RWPE2 (cell line): ENCODE results near the gene KEL.

Source experiments
- ATAC-seq: fragments of 200-7000 bp; cut with Tn5 transposase; 3 replicates; pipeline ENCODE4 v1.9.1; 2021; ENCODE audit warnings: low read depth
- DNase-seq: peaks from one replicate; pipeline ENCODE4 v3.0.0-alpha.2; 2020; ENCODE audit warnings: low spot score
- H3K27ac ChIP-seq: fragments of 450-650 bp; 2 replicates; pipeline ENCODE4 v1.5.1; 2017; ENCODE audit warnings: mild to moderate bottlenecking; ENCODE audit not compliant: poor library complexity, severe bottlenecking
- H3K27me3 ChIP-seq: fragments of 250-450 bp; sonication (Bioruptor Pico); 2 replicates; pipeline ENCODE4 v1.5.1; 2021; ENCODE audit warnings: mild to moderate bottlenecking, moderate library complexity; ENCODE audit not compliant: insufficient read depth, poor library complexity, severe bottlenecking
- H3K36me3 ChIP-seq: fragments of 250-450 bp; sonication (Bioruptor Pico); 2 replicates; pipeline ENCODE4 v1.5.1; 2020; ENCODE audit warnings: low read depth, mild to moderate bottlenecking, moderate library complexity
- H3K4me1 ChIP-seq: fragments of 250-450 bp; sonication (Bioruptor Pico); 2 replicates; pipeline ENCODE4 v1.5.1; 2021; ENCODE audit warnings: mild to moderate bottlenecking, moderate library complexity; ENCODE audit not compliant: insufficient read depth, poor library complexity, severe bottlenecking
- H3K4me3 ChIP-seq: fragments of 250-450 bp; sonication (Bioruptor Pico); 2 replicates; pipeline ENCODE4 v1.5.1; 2021; ENCODE audit warnings: mild to moderate bottlenecking, moderate library complexity; ENCODE audit not compliant: severe bottlenecking
- H3K9me3 ChIP-seq: fragments of 250-450 bp; sonication (Bioruptor Pico); 2 replicates; pipeline ENCODE4 v1.5.1; 2021; ENCODE audit warnings: mild to moderate bottlenecking, moderate library complexity; ENCODE audit not compliant: severe bottlenecking
- TF ChIP-seq, protein P1 (sequence below): fragments of 450-650 bp; IDR thresholded peaks from one replicate; pipeline ENCODE4 v1.5.1; 2017; ENCODE audit warnings: mild to moderate bottlenecking, moderate library complexity; ENCODE audit not compliant: poor library complexity, severe bottlenecking

KEL gene

DNA sequence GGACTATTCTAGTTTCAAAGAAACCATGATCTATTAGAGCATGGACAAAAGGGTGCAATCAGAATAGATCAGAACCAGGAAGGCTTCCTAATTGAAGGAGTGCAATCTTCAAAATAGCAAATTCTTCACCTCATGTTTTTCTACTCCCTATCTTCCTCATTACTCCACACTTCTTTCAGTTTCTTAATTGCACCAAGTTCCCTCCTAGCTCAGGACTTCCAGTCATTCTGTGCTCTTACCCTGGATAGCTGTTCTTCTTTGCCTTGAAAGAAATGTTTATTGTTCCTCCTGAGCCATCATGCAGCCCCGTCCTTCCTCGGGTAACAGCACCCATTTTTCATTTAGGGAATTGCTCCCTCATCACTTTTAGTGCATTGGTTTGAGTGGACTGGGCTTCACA lies 51.7 kb downstream of the KEL start:
- DNase-seq (no peak), ATAC-seq (no peak)
- Histone ChIP-seq H3K4me3 (no peak overlapping the region), H3K27me3 (no peaks in the 10 kb centered on the region), H3K4me1 (no peaks in the 10 kb centered on the region), H3K27ac (no peak overlapping the region), H3K9me3 (peaks cover 5% of the 10 kb centered on the region), H3K36me3 (no peaks in the 10 kb centered on the region)
- TF ChIP-seq, protein P1, sequence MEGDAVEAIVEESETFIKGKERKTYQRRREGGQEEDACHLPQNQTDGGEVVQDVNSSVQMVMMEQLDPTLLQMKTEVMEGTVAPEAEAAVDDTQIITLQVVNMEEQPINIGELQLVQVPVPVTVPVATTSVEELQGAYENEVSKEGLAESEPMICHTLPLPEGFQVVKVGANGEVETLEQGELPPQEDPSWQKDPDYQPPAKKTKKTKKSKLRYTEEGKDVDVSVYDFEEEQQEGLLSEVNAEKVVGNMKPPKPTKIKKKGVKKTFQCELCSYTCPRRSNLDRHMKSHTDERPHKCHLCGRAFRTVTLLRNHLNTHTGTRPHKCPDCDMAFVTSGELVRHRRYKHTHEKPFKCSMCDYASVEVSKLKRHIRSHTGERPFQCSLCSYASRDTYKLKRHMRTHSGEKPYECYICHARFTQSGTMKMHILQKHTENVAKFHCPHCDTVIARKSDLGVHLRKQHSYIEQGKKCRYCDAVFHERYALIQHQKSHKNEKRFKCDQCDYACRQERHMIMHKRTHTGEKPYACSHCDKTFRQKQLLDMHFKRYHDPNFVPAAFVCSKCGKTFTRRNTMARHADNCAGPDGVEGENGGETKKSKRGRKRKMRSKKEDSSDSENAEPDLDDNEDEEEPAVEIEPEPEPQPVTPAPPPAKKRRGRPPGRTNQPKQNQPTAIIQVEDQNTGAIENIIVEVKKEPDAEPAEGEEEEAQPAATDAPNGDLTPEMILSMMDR, result no peak

DNA sequence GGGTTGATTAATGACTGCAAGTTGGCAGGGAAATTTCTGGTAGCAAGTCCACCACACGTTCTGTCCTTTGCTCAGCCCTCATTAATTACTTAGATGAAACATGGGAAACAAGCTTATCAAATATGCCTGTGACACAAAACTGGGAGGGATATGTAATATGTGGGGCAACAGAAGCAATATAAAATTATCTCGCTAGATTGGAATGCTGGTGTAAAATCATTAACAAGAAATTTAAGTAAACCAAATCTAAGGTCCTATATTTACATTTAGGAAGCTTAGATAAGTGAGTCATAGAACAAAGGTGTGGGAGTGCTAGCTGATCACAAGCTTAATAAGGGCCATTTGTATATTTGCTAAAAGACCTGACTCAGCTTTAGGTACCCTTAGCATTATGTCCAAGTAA lies 52.1 kb downstream of the KEL start:
- Histone ChIP-seq H3K36me3 (no peaks in the 10 kb centered on the region), H3K4me3 (no peak overlapping the region), H3K4me1 (no peaks in the 10 kb centered on the region), H3K27ac (no peak overlapping the region), H3K9me3 (peaks cover 5% of the 10 kb centered on the region), H3K27me3 (no peaks in the 10 kb centered on the region)
- no peak for DNase-seq
- TF ChIP-seq, protein P1, result peak; percentile 2
- ATAC-seq, result 0 out of 3 replicates have a peak, but pooled peaks have one; percentile 27

DNA sequence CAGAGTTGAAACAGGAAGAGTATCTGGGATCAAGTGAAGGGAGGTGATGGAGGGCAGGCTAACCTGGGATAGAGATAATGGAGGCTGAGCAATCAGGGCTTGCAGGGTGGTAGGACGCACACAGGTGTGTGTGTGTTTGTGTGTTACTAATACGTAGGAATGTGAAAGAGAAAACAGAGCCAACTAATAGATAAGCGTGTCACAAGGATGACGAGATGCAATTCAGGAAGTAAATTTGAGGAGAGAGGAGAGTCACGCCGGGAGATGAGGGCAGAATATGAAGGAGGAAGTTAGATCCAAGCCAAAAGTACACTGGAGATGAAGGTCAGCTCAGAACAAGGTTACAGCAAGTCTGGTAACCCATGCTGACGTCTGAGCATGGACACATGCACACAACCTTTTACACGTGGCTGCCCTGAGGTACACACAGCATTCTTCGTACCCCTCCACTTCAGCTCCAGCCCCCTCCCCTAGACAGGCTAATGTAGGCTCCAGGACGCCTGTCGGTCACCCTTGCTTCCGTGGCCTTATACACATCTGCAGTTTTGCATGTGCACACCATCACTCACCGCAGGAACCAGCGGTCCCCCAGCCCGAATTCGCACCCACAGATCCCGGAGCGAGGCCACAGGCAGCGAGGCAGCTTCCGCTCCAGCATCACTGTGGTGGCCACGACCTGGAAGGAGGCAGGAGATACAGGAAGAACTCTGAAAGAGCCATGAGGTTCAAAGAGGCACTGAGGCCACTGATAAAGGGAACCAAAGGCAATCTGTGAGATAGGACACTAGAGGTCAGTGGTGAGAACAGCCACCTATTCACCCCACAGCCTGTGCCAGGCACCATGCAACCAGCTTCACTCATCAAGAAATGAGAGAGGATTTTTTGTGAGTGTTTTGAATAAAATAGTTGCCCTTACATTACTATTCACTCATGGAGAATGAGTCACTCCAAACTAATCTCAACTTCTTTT lies 53.0 kb downstream of the KEL start:
- H3K9me3 ChIP-seq, result peaks cover 5% of the 10 kb centered on the region
- H3K27me3 ChIP-seq, result no peaks in the 10 kb centered on the region
- TF ChIP-seq, protein P1, result peak; percentile 38
- H3K4me1 ChIP-seq, result no peaks in the 10 kb centered on the region
- H3K4me3 ChIP-seq, result no peak overlapping the region
- H3K27ac ChIP-seq, result no peak overlapping the region
- ATAC-seq (peak; percentile 67), DNase-seq (no peak)
- no peaks in the 10 kb centered on the region for H3K36me3 ChIP-seq

DNA sequence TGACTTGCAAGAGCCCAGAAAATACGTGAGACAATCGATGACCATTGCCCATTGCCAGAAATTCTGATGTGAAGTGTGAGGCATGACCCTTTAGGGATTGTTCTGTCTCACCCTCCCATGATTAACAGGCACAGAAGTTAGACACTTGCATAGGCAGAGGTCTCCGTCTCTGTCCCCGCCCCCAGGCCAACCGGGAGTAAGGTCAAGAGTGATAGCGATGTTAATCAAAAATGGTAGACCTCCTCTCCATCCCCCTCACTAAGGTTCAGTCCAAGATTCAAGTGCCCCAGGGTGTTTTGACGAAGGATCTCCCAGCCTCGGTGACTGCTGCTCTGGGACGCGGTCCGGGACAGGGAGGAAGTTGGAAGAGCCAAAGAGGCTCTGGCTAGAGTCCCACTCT lies 53.9 kb downstream of the KEL start:
- no peaks in the 10 kb centered on the region for H3K36me3 ChIP-seq
- H3K4me3 ChIP-seq, result no peak overlapping the region
- DNase-seq, result no peak
- no peaks in the 10 kb centered on the region for H3K27me3 ChIP-seq
- H3K27ac ChIP-seq, result no peak overlapping the region
- no peaks in the 10 kb centered on the region for H3K4me1 ChIP-seq
- ATAC-seq, result no peak
- TF ChIP-seq, protein P1, result no peak
- H3K9me3 ChIP-seq, result peaks cover 5% of the 10 kb centered on the region

DNA sequence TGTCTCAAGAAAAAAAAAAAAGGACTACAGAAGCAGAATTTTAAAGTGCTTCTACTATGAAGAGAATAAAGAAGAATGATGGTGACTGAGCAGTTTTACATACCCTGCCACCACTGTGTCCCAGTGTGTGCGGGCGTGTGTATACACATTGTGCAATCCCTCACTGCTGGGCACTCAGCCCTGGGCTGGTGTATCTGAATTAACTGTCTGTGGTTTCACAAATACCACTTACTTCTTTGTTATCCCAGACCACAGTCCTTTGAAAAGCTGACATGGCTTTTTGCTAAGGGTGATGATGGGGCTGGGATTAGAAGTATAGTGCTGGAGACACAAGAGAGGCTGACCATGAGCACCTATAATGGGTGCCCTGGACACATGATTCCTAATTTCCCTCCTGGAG lies 55.5 kb downstream of the KEL start:
- Histone ChIP-seq H3K4me1 (no peaks in the 10 kb centered on the region), H3K27me3 (no peaks in the 10 kb centered on the region), H3K9me3 (peaks cover 5% of the 10 kb centered on the region), H3K27ac (no peak overlapping the region), H3K4me3 (no peak overlapping the region), H3K36me3 (no peaks in the 10 kb centered on the region)
- ATAC-seq, result no peak
- TF ChIP-seq, protein P1, result no peak
- no peak for DNase-seq
